HepG2 (cell line): Measurements from ENCODE around the gene ANKEF1. TPM values are rescaled to one million over a fixed set of nuclear protein-coding genes. Genes with fewer than 3 reads are reported as not detected.

Experiments
- CREB1 ChIP-seq, 2 experiments: fragments of 450-650 bp in 1 of 2; IDR thresholded peaks; 2 replicates each; pipeline ENCODE4 v1.6.1; 2016 to 2017; ENCODE audit warnings: control low read depth in 1 of 2, mild to moderate bottlenecking in 1 of 2, missing compliant biosample characterization in 1 of 2, missing genetic modification characterization in 1 of 2
- FOSL2 ChIP-seq: sonication (generic); formaldehyde crosslinking; IDR thresholded peaks from 2 replicates; pipeline ENCODE4 v1.4.0; 2020; ENCODE audit warnings: missing genetic modification reagents
- GZF1 ChIP-seq: sonication (generic); formaldehyde crosslinking; IDR thresholded peaks from 2 replicates; pipeline ENCODE4 v1.5.1; 2020; ENCODE audit warnings: mild to moderate bottlenecking, missing genetic modification reagents
- JUN ChIP-seq: sonication (generic); formaldehyde crosslinking; IDR thresholded peaks from 2 replicates; pipeline ENCODE4 v1.4.0; 2020; ENCODE audit warnings: mild to moderate bottlenecking, missing genetic modification reagents
- KDM2A ChIP-seq: sonication (generic); formaldehyde crosslinking; IDR thresholded peaks from 2 replicates; pipeline ENCODE4 v1.4.0; 2020; ENCODE audit warnings: low read depth, missing genetic modification reagents, borderline replicate concordance
- MXI1 ChIP-seq: IDR thresholded peaks from 3 replicates; pipeline ENCODE4 v1.6.1; 2012; ENCODE audit warnings: low read depth, low read length, inconsistent platforms, borderline replicate concordance
- SOX13 ChIP-seq, 3 experiments: fragments of 450-650 bp in 1 of 3; sonication (generic) in 1 of 3; formaldehyde crosslinking in 1 of 3; IDR thresholded peaks in 2 of 3; conservative IDR thresholded peaks in 1 of 3; 2 replicates each; pipeline versions ENCODE4 v1.5.0 to v1.6.1; 2016 to 2020; ENCODE audit warnings: antibody characterized with exemption in 1 of 3, mild to moderate bottlenecking in 1 of 3, missing compliant biosample characterization in 1 of 3, missing genetic modification reagents in 1 of 3, moderate library complexity in 1 of 3
- TEAD3 ChIP-seq: optimal IDR thresholded peaks from 2 replicates; pipeline ENCODE3; 2016; ENCODE audit warnings: borderline replicate concordance
- YEATS2 ChIP-seq: sonication (generic); formaldehyde crosslinking; IDR thresholded peaks from 2 replicates; pipeline ENCODE4 v1.4.0; 2020; ENCODE audit warnings: missing genetic modification reagents, borderline replicate concordance
- YEATS4 ChIP-seq: sonication (generic); formaldehyde crosslinking; IDR thresholded peaks from 2 replicates; pipeline ENCODE4 v1.4.0; 2020; ENCODE audit warnings: missing genetic modification reagents, borderline replicate concordance
- ZBTB21 ChIP-seq: sonication (generic); formaldehyde crosslinking; IDR thresholded peaks from 2 replicates; pipeline ENCODE4 v1.4.0; 2020; ENCODE audit warnings: missing genetic modification reagents
- ZC3H4 ChIP-seq: sonication (generic); formaldehyde crosslinking; IDR thresholded peaks from 2 replicates; pipeline ENCODE4 v1.4.0; 2020; ENCODE audit warnings: missing genetic modification reagents, borderline replicate concordance
- ZNF282 ChIP-seq: fragments of 450-650 bp; IDR thresholded peaks from 2 replicates; pipeline ENCODE4 v1.6.1; 2018; ENCODE audit not compliant: partially characterized antibody
- ZNF552 ChIP-seq: sonication (generic); formaldehyde crosslinking; IDR thresholded peaks from 2 replicates; pipeline ENCODE4 v1.9.0; 2022; ENCODE audit warnings: missing genetic modification reagents, mild to moderate bottlenecking, borderline replicate concordance
- ZSCAN29 ChIP-seq: sonication (generic); formaldehyde crosslinking; conservative IDR thresholded peaks from 2 replicates; pipeline ENCODE4 v1.4.0; 2020; ENCODE audit warnings: mild to moderate bottlenecking, missing genetic modification reagents
- polyA plus RNA-seq, 8 experiments: library from polyadenylated mRNA; depleted of rRNA in 3 of 8; stranded (reverse) in 7 of 8; unstranded in 1 of 8; fragments of >200 nt; fragmentation: Illumina TruSeq in 4 of 8; extraction: Trizol in 4 of 8; gene quantifications; 2 replicates each; pipeline versions ENCODE4 v1.2.1 to v1.2.3, GENCODE V29; 2011 to 2016; ENCODE audit warnings: low read depth in 4 of 8, missing spikeins in 1 of 8, mixed read lengths in 1 of 8; ENCODE audit not compliant: insufficient read depth in 1 of 8
- total RNA-seq, 5 experiments: library from RNA; depleted of rRNA; stranded (reverse); fragments of >200 nt; fragmentation: Illumina TruSeq; extraction: Trizol; gene quantifications; 2 replicates each; pipeline ENCODE4 v1.2.3, GENCODE V29; 2016; ENCODE audit warnings: low read depth in 1 of 5
- TF ChIP-seq, protein P1 (sequence below): sonication (generic); formaldehyde crosslinking; conservative IDR thresholded peaks from 2 replicates; pipeline ENCODE4 v1.4.0; 2020; ENCODE audit warnings: missing genetic modification reagents
- TF ChIP-seq, protein P2 (sequence below): sonication (generic); formaldehyde crosslinking; IDR thresholded peaks from 2 replicates; pipeline ENCODE4 v1.9.0; 2021; ENCODE audit warnings: missing genetic modification reagents, mild to moderate bottlenecking, borderline replicate concordance
- TF ChIP-seq, protein P3 (sequence below): IDR thresholded peaks from 2 replicates; pipeline ENCODE4 v1.6.1; 2016; ENCODE audit warnings: missing biosample characterization, missing genetic modification reagents, low read depth
- TF ChIP-seq, protein P4 (sequence below): sonication (generic); formaldehyde crosslinking; IDR thresholded peaks from 2 replicates; pipeline ENCODE4 v1.4.0; 2020; ENCODE audit warnings: missing genetic modification reagents, borderline replicate concordance

ANKEF1 gene
- total and polyA plus RNA-seq, 2 of the 13 experiments (the other 11 are each of a cell fraction or from before 2014, with no cell fraction given): 3.1 to 8.6 TPM

DNA sequence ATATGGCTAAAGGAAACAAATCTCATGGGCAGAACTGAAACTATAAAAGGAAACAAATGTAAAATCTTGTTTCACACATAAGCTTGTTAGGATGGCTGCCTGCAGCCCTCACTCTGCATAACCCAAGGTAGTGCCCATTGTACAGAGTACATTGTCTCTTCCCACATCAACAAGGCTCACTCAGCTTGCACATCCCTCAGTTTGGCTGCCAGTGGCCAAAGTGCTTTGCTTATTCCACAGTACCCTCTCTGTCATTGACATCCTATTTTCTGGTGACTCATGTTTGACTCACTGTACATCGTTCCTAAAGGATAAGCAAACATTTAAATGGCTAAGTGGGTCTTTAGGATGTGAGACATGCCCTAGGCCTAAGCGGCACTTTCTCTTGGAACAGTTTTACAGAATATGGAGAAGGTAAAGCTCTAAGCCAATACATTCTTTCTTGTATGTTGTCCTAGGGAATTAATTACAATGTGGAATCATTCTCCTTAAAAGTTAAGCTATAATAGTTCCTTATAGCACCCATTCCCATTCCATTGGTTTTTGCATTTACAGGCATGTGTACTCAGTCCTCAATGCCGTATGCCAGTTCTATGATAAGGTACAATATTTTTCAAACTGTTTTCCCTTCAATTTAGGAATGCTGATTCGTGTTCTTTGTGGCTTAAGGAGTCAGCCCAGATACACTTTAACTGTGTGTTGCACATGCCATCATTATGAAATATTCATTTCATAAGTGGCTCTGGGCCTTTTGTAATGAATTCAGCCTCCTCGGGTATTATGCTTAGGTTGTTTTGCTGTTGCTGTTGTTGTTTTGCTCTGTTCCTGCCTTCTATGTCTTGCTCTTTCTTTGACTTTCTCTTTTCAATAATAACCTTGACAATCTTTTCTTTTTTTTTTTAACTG is 5.5 kb downstream of the ANKEF1 start (continued):
- TF ChIP-seq, protein P1, sequence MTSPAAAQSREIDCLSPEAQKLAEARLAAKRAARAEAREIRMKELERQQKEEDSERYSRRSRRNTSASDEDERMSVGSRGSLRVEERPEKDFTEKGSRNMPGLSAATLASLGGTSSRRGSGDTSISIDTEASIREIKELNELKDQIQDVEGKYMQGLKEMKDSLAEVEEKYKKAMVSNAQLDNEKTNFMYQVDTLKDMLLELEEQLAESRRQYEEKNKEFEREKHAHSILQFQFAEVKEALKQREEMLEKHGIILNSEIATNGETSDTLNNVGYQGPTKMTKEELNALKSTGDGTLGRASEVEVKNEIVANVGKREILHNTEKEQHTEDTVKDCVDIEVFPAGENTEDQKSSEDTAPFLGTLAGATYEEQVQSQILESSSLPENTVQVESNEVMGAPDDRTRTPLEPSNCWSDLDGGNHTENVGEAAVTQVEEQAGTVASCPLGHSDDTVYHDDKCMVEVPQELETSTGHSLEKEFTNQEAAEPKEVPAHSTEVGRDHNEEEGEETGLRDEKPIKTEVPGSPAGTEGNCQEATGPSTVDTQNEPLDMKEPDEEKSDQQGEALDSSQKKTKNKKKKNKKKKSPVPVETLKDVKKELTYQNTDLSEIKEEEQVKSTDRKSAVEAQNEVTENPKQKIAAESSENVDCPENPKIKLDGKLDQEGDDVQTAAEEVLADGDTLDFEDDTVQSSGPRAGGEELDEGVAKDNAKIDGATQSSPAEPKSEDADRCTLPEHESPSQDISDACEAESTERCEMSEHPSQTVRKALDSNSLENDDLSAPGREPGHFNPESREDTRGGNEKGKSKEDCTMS: no peak
- TF ChIP-seq, protein P2, sequence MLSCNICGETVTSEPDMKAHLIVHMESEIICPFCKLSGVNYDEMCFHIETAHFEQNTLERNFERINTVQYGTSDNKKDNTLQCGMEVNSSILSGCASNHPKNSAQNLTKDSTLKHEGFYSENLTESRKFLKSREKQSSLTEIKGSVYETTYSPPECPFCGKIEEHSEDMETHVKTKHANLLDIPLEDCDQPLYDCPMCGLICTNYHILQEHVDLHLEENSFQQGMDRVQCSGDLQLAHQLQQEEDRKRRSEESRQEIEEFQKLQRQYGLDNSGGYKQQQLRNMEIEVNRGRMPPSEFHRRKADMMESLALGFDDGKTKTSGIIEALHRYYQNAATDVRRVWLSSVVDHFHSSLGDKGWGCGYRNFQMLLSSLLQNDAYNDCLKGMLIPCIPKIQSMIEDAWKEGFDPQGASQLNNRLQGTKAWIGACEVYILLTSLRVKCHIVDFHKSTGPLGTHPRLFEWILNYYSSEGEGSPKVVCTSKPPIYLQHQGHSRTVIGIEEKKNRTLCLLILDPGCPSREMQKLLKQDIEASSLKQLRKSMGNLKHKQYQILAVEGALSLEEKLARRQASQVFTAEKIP (CRISPR knock-in tag): no peak
- TF ChIP-seq ZNF552 (CRISPR knock-in tag) (no peak), ZC3H4 (CRISPR knock-in tag) (0 out of 2 replicates have a peak, but pooled peaks have one; percentile 35), YEATS4 (CRISPR knock-in tag) (no peak), KDM2A (CRISPR knock-in tag) (0 out of 2 replicates have a peak, but pooled peaks have one; percentile 22), ZSCAN29 (CRISPR knock-in tag) (0 out of 2 replicates have a peak, but pooled peaks have one; percentile 49), JUN (CRISPR knock-in tag) (peak; percentile 72; the same call in 1 of the 2 replicates), TEAD3 (CRISPR knock-in tag) (peak; percentile 53), ZBTB21 (CRISPR knock-in tag) (0 out of 2 replicates have a peak, but pooled peaks have one; percentile 31), MXI1 (no peak), ZNF282 (no peak), GZF1 (CRISPR knock-in tag) (no peak), YEATS2 (CRISPR knock-in tag) (no peak), SOX13 (IDR thresholded peaks at IDR 0.05) (no peak), SOX13 (CRISPR knock-in tag; conservative IDR thresholded peaks at IDR 0.05 in 1 of 2, IDR thresholded peaks at IDR 0.05 in 1 of 2) (peak in 1 of 2 experiments; percentile 29; a peak in 1 of 4 replicates), CREB1 (IDR thresholded peaks at IDR 0.05) (peak; percentile 27; the same call in 1 of the 2 replicates), CREB1 (CRISPR knock-in tag; IDR thresholded peaks at IDR 0.05) (no peak), FOSL2 (CRISPR knock-in tag) (peak; percentile 93)
- TF ChIP-seq, protein P3, sequence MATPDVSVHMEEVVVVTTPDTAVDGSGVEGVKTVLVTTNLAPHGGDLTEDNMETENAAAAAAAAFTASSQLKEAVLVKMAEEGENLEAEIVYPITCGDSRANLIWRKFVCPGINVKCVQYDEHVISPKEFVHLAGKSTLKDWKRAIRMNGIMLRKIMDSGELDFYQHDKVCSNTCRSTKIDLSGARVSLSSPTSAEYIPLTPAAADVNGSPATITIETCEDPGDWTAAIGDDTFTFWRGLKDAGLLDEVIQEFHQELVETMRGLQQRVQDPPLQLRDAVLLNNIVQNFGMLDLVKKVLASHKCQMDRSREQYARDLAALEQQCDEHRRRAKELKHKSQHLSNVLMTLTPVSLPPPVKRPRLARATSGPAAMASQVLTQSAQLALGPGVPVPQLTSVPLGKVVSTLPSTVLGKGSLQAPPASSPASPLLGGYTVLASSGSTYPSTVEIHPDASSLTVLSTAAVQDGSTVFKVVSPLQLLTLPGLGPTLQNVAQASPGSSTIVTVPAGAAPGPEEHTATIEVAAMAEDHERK (CRISPR knock-in tag): no peak
- TF ChIP-seq, protein P4, sequence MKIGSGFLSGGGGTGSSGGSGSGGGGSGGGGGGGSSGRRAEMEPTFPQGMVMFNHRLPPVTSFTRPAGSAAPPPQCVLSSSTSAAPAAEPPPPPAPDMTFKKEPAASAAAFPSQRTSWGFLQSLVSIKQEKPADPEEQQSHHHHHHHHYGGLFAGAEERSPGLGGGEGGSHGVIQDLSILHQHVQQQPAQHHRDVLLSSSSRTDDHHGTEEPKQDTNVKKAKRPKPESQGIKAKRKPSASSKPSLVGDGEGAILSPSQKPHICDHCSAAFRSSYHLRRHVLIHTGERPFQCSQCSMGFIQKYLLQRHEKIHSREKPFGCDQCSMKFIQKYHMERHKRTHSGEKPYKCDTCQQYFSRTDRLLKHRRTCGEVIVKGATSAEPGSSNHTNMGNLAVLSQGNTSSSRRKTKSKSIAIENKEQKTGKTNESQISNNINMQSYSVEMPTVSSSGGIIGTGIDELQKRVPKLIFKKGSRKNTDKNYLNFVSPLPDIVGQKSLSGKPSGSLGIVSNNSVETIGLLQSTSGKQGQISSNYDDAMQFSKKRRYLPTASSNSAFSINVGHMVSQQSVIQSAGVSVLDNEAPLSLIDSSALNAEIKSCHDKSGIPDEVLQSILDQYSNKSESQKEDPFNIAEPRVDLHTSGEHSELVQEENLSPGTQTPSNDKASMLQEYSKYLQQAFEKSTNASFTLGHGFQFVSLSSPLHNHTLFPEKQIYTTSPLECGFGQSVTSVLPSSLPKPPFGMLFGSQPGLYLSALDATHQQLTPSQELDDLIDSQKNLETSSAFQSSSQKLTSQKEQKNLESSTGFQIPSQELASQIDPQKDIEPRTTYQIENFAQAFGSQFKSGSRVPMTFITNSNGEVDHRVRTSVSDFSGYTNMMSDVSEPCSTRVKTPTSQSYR (CRISPR knock-in tag): no peak
